ENCODE results near the gene BPHL.
"Not testable (repeated sequence)": the region's sequence is repeated elsewhere in the genome, so short reads cannot be mapped to it uniquely, and the experiment has no call there.

The BPHL gene

DNA sequence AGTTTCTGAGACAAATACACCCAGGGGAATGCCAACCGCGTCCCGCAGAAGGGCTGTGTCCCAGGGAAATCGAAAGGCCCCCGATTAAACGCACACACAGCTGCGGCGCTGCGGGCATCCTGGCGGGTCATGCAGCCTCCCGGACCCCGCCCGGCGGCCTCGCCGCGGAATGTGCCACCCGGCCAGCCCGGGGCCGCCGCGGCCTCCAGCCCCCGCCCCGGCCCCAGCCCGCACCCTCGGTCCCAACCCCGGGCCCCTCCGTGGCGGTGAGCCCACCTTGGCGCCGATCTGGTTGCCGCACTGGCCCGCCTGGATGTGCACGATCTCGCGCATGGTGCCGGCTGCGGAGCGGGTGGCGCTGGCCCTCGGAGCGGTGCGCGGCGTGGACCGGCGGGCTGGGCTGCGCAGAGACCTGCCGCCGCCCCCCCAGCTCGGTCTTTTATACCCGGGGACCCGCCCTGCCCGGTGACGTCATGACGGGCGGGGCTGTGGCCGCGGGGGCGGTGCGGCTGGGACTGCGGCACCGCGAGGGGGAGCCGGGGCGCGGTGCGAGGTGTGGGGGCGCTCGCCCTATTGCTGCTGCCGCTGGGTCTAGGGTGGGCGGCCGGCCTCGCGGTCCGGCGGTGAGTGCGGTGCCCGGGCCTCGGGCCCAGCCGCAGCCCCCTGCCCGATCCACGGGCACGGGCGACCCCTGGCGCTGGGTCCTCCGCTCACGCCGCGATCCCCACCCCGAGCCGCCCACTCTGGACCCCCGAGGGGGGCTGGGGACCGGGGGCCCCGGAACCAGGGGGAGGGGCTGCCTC, 38.8 kb downstream of the BPHL start, which contains the start of gene TUBB2A:
TUBB2A (minus strand) TSS at position 414 of the 803 bp plus-strand sequence; CDS start at position 333, 81 bp downstream.
- peak; percentile 85 for DNase-seq

DNA sequence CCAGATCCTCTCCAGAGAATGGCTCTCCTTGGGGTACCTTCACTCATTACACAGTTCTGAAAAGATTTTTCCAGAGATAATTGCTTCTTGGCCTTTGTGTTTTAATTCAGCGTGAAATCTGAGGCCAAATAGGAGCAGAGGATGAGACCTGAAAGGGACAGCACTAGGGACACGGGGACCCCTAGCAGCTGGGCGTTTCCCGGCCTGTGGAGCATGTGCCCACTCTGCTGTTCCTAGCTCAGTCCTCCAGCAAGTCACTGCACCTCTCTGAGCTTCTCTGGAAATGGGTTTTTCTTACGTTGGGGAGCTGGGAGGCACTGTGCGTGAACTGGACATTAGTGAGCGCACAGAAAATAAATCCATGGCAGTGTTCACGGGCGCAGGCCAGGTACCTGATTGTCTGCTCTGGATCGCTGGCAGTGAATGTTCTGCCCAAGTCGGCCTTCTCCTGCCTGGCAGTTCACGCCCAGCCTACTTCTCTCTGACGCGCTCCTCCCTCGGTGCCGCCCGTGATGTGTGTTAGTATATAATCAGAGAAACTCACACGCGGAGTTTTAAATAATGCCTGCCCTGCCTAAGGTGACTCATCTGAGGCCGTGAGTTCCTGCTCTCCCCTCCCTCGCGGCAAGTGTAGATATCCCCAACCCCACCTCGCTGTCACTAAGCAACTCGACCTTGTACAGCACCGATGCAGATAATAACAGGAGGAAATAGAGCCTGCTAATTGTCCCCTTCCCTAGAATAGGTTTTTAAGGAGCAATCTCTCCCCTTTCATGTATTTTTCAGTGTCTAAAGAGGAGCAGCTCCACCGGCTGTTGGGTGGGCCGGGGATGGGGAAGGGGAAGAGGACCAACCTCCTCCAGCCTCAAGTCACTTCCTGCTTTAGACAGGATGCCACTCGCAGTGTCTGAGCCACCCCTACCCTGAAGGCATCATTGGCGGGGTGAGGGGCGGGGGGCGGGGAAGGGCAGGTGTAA, 41.6 kb downstream of the BPHL start:
- DNase-seq, result peak; percentile 32

DNA sequence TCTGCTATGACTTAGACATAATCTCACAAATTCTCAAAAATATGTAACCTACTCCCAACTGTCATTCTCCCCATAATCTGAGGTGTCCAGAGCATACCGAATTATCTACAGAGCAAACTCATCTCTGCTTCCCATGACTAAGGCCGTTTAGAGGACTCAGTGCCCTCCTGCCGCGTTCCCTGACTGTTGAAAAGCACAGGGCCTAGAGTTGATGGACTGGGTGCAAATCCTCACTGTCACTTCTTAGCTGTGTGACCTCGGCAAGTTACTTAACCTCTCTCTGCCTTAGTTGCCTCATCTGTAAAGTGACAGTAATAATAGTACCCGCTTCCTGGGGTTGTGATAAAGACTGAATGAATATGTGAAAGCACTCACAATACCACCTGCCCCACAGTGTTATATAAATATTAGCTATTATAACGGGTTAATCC, 43.6 kb downstream of the BPHL start:
- peak; percentile 48 for DNase-seq

DNA sequence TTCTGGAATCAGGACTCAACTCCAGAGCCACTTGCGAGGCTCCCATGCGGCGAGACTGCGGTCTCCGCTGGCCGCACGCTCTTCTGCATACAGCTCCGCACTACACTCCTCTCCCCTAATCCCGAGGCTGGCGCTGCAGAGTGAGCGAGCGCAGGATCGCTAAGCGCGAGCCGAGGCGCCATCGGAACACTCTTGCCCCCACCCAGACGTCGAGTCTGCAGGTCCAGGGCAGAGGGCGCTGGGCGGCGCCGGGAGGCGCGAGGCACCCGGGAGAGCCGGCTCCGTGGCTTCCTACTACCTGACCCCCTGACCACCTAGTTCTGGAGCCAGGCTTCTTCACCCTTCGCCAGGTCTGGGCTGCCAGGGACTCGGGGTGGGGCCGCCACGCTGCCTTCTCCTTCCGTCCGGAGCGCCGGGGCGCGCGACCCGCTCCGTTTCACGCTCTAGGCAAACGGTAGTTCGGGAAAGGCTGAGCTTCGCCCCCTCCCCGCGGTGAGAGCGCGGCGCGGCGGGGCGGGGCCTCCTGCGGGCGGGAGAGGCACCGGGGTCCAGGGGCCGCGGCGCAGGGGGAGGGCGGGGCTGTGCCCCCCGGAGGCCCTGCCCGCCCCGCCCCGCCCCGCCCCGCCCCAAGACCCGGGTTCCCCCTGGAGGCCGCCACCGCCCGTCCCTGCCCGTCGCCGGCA, 44.2 kb downstream of the BPHL start:
- DNase-seq, result peak; percentile 54

DNA sequence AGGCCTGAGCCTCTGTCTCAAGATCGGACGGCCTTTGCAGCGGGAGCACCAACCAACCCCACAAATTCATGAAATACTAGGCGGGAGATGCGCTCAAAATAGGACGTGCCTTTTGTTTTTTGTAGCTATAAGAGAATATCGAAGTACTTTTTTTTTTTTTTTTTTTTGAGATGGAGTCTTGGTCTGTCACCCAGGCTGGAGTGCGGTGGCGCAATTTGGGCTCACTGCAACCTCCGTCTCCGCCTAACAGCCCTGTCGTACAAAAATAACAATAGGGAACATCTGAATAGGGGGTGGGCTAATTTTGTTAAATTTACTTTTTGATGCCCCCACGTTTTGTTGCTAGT, 44.7 kb downstream of the BPHL start:
- no peak for DNase-seq

DNA sequence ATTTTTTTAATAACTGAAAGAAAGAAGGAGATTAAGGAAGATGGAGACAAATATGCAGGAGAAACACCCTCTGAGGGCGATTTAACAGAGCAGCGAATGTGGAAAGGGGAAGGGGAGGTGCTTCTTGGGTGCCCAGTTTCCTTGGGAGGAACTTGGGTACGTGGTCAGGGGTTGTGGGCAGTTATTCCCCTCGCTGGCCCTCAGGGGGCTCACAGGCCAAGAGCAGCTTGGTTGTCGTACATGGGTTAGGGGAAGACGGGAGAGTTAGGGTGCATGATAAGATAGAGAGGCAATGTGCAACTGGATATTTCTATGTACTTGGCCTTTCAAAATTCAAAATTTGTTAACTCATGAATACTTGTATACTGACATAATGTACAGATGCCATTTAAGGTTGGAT, 45.9 kb downstream of the BPHL start:
- no peak for DNase-seq

DNA sequence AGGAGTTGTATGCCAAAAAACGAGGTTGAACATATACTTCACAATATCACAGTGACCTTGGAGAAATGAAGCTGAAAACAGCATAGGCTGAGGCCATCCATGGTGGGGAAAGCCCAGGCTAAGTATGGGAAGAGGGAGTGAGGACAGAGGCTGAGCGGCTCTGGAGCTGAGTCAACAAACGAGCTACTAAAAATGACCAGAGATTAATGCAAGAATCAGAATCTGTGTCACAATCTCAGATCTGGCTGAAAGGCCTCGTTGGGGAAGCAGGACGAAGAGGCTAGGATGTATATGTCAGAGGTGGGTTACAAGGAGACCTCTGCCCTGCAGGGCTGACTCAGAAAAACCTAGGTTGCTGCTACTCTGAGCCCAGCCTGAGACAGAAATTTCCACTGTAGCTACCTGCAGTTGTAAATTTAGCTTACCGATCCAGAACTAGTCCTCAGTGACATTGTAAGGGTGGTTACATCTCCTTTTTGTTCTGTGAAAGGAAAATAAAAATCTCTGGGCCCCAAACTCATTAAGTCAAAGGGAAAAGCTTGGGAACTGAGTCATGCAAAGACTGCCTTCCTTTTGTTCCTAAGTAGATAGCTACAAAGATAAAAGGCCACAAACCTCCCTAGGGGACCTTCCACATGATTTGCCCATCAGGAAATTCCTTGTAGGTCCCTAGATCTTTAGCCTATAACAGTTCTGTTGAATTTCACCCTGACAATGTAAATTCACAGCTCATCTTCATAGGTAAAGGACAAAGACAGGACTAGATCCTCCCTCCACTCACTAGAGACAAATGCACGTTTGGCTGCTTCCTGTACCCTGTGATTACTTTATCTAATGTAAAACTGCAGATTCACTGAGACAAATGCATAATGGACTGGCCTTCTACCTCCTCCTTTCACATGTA, 47.4 kb downstream of the BPHL start:
- no peak for DNase-seq

DNA sequence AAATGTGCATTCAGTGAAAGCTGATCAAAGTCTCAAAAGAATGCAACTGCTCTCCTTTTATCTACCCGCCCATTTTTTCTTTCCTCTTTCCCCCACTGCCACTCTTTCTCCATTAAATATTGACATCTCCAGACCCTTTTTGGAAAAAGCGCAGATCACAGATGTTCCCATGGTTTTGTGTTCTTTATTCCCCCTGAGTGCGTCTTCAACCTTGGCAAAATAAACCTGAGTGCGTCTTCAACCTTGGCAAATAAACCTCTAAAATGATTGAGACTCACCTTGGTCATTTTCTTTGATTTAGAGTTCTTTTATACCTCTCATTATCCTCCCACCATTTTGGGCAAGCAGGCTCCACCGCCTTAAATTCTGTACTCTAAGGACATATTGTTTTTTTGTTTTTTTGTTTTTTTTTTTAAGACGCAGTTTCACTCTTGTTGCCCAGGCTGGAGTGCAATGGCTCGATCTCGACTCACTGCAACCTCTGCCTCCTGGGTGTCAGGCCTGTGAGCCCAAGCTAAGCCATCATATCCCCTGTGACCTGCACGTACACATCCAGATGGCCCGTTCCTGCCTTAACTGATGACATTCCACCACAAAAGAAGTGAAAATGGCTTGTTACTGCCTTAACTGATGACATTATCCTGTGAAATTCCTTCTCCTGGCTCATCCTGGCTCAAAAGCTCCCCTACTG, 48.2 kb downstream of the BPHL start:
- DNase-seq, result not testable (repeated sequence)

DNA sequence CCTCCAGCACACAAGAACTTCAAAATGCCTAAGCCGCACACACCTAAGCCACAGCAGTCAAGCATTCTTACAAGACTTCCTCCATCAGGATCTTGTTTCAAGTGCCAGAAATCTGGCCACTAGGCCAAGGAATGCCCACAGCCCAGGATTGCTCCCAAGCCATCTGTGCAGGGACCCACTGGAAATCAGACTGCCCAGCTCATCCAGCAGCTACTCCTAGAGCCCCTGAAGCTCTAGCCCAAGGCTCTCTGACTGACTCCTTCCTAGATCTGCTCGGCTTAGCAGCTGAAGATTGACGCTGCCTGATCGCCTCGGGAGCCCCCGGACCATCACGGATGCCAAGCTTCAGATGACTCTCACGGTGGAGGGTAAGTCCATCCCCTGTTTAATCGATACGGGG, 49.5 kb downstream of the BPHL start:
- DNase-seq, result not testable (repeated sequence)

DNA sequence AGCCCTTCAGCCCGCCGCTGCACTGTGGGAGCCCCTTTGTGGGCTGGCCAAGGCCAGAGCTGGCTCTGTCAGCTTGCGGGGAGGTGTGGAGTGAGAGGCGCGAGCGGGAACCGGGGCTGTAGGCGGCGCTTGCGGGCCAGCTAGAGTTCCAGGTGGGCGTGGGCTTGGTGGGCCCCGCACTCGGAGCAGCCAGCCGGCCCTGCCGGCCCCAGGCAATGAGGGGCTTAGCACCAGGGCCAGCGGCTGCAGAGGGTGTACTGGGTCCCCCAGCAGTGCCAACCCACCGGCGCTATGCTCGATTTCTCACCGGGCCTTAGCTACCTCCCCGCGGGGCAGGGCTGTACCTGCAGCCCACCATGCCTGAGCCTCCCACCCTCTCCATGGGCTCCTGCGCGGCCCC, 52.2 kb downstream of the BPHL start:
- DNase-seq, result not testable (repeated sequence)

DNA sequence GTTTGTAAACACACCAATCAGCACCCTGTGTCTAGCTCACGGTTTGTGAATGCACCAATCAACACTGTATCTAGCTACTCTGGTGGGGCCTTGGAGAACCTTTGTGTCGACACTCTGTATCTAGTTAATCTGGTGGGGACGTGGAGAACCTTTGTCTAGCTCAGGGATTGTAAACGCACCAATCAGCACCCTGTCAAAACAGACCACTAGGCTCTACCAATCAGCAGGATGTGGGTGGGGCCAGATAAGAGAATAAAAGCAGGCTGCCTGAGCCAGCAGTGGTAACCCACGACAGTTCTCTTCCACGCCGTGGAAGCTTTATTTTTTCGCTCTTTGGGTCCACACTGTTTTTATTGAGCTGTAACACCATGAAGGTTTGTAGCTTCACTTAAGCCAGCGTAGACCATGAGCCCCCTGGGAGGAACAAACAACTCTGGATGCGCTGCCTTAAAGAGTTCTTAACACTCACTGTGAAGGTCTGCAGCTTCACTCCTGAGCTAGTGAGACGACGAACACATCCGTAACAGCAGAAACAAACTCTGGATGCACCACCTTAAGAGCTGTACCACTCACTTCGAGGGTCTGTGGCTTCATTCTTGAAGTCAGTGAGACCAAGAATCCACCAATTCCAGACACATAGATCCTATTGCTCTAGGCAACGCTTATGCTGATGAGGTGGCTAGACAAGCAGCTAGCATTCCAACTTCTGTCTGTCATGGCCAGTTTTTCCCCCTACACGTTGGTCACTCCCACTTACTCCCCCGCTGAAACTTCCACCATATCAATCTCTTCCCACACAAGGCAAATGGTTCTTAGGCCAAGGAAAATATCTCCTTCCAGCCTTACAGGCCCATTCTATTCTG, 53.0 kb downstream of the BPHL start:
- not testable (repeated sequence) for DNase-seq

DNA sequence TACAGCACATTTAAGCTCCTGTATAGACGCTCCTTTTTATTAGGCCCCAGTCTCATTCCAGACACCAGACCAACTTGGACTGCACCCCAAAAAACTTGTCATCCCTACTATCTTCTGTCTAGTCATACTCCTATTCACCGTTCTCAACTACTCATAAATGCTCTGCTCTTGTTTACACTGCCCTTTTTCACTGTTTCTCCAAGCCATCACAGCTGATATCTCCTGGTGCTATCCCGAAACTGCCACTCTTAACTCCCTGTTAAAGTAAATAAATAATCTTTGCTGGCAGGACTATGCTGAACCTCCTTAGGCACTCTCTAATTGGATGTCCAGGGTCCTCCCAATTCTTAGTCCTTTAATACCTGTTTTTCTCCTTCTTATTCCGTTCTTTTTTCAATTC, 54.3 kb downstream of the BPHL start:
- DNase-seq, result not testable (repeated sequence)

DNA sequence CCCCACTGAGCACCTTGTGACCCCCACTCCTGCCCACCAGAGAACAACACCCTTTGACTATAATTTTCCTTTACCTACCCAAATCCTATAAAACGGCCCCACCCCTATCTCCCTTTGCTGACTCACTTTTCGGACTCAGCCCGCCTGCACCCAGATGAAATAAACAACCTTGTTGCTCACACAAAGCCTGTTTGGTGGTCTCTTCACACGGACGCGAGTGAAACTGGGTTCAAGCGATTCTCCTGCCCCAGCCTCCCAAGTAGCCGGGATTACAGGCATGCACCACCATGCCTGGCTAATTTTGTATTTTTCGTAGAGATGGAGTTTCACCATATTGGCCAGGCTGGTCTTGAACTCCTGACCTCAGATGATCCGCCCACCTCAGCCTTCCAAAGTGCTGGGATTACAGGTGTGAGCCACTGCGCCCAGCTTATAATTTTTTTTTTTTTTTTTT, 55.2 kb downstream of the BPHL start:
- DNase-seq, result not testable (repeated sequence)

DNA sequence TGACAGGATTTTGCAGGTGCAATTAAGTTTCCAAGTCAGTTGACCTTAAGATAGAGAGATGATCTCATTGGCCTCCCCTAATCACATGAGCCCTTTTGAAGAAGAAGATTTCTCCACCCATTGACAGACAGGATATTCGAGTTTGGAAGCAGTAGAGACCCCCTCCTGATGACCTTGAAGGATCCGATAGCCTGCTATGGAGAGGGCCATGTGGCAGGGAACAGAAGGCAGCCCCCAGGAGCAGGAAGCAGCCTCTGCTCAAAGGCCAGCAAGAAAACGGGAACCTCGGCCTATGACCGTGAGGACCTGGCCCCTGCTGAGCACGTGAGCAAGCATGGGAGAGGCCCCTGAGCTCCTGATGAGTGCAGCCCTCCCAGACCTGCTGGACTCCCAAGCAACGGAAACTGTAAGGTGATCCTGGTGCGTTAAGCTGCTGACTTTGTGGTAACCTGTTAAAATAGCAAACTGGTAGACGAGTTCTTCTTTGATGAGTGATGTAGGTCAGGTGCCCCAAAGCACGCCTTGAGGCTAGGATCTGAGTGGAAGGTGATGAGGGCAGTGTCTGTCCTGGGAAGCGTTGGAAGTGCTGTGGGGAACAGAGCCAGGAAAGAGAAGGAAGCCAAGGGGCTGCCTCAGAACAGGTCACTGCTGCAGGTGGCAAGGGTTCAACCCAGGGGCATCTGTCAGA, 57.3 kb downstream of the BPHL start:
- DNase-seq, result no peak

DNA sequence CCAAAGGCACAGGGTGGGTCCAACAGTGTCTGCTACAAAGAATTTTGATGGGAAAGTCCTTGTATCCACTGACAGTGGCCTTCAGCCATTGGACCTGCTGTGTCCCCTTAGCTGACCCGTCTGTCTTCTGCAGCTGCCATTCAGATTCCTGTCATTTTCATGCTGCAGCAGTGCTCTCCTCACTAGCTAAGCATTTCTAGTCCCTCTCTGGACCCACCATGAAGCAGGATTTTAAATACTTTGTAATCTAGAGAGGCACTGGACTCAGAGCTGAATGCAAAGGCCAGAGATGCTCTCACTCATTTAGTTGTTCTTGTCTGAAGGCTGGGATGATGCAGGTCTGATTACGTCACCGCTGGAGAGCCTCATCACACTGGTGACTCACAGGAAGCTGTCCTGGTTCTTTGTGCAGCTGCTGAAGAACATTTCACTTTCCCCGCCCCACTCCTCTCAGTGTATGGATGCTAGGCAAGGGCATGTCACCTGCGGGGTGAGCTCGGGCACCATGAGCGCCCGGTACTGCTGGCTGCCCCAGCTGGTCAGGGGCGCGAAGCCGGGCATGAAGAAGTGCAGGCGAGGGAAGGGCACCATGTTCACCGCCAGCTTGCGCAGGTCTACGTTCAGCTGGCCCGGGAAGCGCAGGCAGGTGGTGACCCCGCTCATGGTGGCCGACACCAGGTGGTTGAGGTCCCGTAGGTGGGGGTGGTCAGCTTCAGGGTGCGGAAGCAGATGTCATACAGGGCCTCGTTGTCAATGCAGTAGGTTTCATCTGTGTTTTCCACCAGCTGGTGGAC, 58.2 kb downstream of the BPHL start:
- peak; percentile 67 for DNase-seq

DNA sequence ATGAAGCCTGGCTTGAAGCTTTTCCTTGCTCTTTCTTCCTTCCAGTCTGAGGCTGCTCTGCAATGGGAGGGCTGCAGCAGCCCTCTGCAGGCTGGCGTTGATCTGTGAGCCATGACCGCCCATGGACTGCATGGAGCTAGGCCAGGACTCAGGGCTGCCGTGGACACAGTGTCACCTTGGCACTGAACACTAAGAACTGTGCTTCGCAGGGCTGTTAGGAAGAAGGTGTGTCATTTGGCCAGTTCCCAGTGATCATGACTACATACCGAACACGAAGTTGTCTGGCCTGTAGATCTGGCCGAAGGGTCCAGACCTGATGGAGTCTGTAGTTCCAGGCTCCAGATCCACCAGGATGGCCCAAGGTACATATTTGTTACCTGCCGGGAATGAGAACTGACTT, 60.2 kb downstream of the BPHL start:
- not testable (repeated sequence) for DNase-seq

DNA sequence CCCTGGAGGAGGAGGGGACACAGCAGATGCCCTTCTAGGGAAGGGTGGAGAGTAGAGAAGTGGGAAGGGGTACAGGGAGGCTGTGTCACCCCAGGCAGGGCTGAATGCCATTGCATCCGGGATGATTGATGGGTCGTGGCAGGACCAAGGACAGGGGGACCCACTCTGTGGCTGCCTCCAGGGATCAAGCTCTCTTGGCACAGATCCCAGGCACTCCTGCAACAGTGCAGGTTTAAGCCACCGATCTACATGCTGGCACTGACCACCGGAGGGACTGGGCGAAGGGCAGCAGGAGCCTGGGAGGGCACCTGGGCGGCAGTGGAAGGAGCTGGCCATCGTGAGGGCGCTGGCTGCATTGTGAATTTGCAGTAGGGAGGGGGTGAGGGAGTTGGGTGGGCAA, 61.4 kb downstream of the BPHL start:
- DNase-seq, result not testable (repeated sequence)

DNA sequence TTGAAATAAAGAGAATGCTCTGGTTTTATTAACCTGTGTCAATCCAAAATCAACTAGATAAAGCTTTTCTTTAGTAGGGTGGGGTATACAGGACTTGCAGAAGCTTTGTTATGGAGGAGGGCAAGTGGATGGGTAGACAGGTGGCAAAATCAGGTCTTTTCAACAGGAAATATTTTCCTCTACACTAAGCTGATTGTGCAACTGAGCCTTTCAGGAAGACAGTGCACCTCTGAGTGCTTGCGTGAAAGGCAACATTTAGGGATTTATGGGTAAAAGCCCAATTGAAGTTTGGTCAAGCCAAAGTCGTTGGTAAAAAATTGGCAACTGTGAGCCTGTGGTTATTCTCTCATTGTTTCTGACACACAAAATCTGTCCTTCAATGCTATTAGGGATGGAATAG, 62.6 kb downstream of the BPHL start:
- DNase-seq, result no peak

DNA sequence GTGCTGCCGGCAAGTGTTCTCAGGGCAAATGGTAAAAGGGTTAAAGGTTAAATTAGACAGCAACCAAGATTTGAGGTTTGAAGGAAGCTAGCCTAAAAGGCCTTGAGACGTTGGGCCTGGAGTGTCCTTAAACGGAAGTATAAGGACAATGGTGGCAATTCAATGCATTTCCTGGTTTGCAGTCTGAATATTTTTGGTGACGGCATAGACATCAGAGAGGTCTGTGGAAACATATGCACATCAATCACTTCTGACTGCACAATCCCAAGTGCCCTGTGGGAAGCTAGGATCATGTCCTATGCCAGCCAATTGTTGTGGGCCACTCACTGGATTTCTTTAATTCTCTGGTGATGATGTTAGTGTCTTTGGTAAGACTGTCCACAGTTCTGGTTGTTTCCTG, 64.6 kb downstream of the BPHL start:
- no peak for DNase-seq
